ENCODE results near the gene ERCC5.

- TF ChIP-seq GATA3 (IDR thresholded peaks at IDR 0.05; ENCODE audit: low read depth, low read length) (no peak), GATA2 (IDR thresholded peaks at IDR 0.05; ENCODE audit: low read depth, low read length) (no peak)
Observed at GRCh38 chr13:102900193-102900608, 54.4 kb downstream of the ERCC5 start.

Data from SH-SY5Y (cell line).